CD4-positive, alpha-beta T cell treated with Interleukin-4 for 1 hour (primary cell): ENCODE measurements around the gene HCFC1.
A peak's percentile ranks its signal among the peaks of the same experiment; 100 is the strongest.
"Not testable (repeated sequence)": the region's sequence is repeated elsewhere in the genome, so short reads cannot be mapped to it uniquely, and the experiment has no call there.

Experiments
- DNase-seq, 2 donors: peaks; one replicate each; pipeline ENCODE4 v3.0.0-alpha.2; 2020 to 2022

HCFC1 gene

DNA sequence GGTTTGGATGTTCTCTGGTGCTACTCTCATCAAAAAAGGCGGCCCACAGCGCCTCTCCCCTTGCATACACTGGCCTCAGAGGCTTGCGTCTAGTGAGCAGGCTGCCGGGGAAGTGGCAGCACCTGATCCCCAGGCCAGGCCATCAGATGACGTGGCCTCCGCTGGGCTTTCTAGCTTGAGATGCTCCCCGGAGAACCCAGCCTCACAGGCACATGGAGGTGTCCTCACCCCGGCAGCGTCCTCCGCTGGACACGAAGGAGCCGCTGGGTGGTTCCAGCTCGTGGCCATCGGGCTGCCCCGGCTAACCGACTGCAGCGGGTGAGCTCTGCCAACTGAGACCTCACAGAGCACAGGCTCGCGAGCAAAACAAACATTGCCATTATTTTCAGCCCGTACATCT, 35.3 kb upstream of the HCFC1 start:
- DNase-seq = no peak

DNA sequence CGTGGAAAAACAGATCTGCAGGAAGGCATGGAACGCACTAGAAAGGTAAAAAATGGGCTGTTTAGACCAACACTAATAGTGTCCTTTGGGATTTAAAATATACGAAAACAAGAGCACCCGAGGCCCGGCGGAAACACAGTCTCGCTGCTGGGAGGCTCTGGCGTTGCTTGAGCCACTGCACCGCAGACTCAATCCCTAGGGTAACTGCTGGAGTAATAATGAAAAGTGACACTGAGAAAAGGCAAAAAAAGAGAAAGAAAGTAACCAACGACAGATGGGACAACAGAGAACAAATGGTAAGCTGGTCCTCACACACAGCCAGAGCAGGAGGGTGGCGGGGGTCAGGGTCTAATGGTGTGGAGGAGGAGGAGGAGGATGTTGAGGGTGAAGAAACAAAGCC, 32.7 kb upstream of the HCFC1 start:
- DNase-seq = no peak

DNA sequence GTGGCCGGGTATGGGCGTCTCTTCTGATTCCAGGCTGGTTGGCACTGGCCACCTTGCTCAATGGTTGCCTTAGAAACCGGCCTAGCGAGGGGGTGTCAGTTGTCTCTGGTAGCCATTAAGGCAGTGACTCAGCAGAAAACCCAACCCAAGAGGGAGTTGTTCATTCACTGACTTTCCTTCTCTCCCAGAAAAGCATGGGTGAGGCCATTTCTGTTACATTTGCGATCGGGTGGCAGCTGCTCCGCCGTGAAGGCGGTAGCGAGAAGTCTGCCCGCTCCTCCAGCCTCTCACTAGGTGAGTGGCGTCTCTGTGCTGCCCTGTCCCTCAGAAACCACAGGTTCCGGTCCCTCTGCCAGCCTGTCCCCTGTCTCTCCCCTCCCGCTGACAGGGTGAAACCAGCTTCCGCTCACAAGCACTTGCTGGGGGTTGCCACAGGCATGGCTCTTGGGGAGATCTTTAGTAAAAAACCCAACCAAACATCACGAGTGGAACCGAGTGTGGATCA, 30.6 kb upstream of the HCFC1 start:
- peak; percentile 65 to 73 for DNase-seq

GRCh38 chrX:154000051-154000450, 28.4 kb upstream of the HCFC1 start:
- DNase-seq = no peak

- no peak for DNase-seq
These were observed 27.9 kb upstream of the HCFC1 start for GRCh38 chrX:153999359-154000037.

- DNase-seq = no peak
These were observed 23.9 kb upstream of the HCFC1 start for GRCh38 chrX:153995504-153995903.

- DNase-seq = not testable (repeated sequence)
These were observed 22.8 kb upstream of the HCFC1 start for GRCh38 chrX:153994398-153994797.

GRCh38 chrX:153993978-153994377, 22.4 kb upstream of the HCFC1 start:
- no peak for DNase-seq

GRCh38 chrX:153993079-153993478, 21.5 kb upstream of the HCFC1 start:
- no peak for DNase-seq

- DNase-seq = no peak
These were observed 20.6 kb upstream of the HCFC1 start for GRCh38 chrX:153992180-153992579.

DNA sequence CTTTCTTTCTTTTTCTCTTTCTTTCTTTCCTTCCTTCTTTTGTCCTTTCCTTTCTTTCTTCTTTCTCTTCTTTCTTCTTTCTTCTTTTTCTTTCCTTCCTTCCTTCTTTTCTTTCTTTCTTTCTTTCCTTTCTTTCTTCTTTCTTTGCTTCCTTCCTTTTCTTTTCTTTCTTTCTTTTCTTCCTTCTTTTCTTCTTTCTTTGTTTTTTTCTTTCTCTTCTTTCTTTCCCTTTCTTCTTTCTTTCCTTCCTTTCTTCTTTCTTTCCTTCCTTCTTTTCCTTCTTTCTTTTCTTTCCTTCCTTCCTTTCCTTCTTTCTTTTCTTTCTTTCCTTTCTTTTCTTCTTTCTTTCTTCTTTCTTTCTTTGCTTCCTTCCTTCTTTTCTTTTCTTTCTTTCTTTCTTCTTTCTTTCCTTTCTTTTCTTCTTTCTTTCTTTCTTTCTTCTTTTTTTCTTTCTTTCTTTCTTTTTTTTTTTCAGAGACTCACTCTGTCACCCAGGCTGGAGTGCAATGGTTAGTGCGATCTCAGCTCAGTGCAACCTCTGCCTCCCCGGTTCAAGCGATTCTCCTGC, 19.5 kb upstream of the HCFC1 start:
- no peak for DNase-seq

DNA sequence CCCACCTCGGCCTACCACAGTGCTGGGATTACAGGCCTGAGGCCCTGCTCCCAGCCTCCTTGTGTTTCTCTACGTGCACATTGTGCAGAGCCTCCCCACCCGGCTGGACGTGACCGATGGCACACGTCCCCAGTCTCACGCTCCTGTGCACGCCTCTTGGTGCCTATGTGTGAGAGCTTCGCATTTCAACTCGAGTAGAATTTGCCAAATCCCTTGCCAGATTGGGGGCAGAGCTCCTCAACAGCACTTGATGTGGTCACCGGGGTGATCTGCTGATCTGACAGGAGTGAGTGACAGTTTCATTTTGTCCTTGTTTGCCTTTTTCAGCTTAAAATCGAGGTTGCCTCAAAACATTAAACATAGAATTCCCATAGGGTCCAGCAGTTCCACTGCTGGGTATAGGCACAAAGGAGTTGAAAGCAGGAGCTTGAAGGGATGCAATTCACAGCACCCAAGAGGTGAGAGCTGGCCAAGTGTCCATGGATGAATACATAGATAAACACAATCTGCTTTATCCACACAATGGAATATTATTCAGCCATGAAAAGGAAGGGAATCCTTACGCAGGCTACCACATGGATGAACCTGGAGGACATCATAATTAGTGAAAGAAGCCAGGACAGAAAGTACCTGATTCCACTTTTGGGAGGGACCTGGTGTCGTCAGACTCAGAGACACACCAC, 18.5 kb upstream of the HCFC1 start:
- DNase-seq = no peak

- DNase-seq = no peak
These were observed 16.9 kb upstream of the HCFC1 start for GRCh38 chrX:153988493-153988892.

GRCh38 chrX:153984351-153985178, 12.9 kb upstream of the HCFC1 start:
- DNase-seq = peak; percentile 49 to 61

DNA sequence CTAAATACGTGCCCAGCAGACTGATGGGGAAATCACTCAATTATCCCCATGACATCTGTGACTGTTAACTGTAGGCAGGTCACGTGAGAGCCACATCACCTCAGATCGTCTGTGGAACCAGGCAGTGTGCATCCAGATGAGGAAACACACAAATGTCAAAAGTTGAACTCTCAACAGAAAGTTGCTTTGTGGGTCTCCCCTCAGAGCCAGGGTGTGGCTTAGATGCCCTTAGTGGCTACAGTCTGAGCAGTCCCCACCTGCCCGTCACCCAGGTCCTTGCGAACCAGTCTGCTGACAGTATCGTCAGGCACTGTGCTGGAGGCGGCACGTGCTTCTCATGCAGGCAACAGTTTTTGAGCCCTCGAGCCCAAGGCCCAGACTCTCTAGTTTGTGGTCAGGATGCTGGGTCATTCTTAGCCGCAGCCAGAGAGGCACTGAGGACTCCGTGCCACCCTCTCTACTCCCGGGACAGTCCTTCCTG, 11.7 kb upstream of the HCFC1 start:
- peak in 1 of 2 donors; percentile 54 for DNase-seq

DNA sequence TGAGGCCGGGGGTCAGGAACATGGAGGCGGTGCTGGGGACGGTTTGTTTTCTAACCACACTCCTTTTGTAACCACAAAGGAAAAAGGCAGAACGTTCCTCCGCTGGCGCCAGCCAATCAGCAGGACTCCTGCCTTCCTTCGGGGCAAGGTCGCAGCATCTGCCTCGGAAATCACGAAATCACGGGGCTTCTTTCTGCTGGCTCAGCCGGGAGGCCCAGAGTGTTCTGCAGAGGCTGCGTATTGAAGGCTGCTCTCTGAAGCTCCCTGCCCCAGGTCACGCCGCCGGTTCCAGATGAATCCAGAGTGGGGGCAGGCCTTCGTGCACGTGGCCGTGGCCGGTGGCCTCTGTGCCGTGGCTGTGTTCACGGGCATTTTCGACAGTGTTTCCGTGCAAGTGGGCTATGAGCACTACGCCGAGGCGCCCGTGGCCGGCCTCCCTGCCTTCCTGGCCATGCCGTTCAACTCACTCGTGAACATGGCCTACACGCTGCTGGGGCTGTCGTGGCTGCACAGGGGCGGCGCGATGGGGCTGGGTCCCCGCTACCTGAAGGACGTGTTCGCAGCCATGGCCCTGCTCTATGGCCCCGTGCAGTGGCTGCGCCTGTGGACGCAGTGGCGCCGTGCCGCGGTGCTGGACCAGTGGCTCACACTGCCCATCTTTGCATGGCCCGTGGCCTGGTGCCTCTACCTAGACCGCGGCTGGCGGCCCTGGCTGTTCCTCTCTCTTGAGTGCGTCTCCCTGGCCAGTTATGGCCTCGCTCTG, 10.3 kb upstream of the HCFC1 start:
- peak; percentile 72 to 77 for DNase-seq

GRCh38 chrX:153981231-153981630, 9.6 kb upstream of the HCFC1 start:
- no peak for DNase-seq

DNA sequence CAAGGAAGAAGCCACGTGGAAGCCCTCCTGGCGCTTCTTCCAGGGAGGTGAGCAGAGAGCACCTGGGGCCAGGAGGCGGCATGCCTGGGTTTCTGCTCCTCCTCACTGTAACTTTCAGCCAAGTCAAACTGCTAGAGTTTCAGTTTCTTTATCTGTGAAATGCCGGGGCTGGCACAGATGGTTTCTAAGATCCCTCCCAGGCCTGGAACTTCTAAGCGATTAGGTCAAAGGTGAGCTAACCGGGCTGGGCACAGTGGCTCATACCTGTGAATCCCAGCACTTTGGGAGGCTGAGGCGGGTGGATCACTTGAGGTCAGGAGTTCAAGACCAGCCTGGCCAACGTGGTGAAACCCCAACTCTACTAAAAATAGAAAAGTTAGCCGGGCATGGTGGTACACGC, 8.8 kb upstream of the HCFC1 start:
- DNase-seq = peak in 1 of 2 donors; percentile 47

DNA sequence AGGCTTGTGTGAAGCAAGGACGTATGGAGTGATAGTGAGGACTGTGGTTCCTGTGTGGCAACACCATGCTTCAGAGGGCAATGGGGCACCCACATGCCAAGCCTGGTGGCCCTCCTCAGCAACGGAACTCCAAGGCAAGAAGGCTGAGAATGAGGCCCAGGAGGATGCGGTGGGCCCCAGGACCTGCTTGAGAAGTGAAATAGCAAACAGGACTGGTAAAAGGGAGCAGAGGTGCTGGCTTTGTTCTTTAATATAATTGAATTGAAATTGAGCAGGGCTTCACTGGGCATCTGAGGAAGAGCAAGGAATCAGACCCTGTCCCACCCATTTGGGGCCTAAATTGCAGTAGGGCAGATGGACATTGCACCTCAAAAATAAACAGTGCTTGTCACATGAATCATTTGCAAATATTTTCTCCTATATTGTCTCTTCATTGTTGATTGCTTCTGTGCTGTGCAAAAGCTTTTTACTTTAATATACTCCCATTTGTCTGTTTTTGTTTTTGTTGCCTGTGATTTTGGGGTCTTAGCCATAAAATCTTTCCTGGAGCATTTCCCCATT, 3.2 kb upstream of the HCFC1 start:
- DNase-seq = no peak

DNA sequence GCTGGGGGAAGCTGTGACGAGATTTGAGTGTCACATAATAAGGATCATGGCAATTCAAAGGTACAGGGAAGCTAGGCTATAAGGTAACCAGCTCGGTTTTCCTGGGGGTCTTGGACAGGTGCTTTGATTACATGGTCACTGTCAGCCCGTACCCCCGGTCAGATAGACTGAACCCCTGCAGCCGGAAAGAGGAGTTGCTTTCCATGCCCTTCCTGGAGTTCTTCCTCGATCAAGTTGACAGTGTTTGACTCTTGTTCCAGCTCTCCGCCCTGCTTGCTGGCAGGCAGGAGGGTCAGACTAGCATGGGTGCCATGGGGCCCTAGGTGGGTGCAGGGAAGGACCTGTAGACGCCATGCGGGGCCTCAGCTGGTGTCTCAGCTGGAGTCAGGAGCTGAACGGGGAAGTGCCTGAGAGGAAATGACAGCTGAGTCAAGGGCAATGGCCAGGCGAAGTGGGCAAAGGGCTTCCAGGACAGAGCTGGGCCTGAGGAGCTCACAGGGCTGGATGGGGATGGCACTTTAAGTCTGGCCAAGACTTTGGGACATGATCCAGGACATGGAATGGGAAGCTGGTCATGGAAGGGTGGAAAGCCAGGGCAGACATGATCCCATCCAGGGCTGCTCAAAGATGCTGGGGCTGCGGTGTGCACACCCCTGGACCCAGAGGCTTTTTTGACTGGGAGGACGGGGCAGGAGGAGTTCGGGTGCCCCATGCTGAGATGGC, 2.5 kb upstream of the HCFC1 start:
- no peak for DNase-seq
